Stimulated activated CD4-positive, alpha-beta T cell treated with anti-CD3 and anti-CD28 coated beads, Interleukin-15, amount 100 ng/mL, for 48 hours (primary cell): ENCODE data around the gene IKBKG.
"Not testable (repeated sequence)": the region's sequence is repeated elsewhere in the genome, so short reads cannot be mapped to it uniquely, and the experiment has no call there.

Source experiments
- DNase-seq, 2 donors: peaks; one replicate each; pipeline ENCODE4 v3.0.0-alpha.2; 2020; ENCODE audit warnings: low read depth in 2 of 2

The IKBKG gene

GRCh38 chrX:154547245-154548027 is at the start of gene IKBKG:
Gene IKBKG, plus strand, starts transcription at chrX:154547620. Its CDS starts 4,383 bp downstream, at chrX:154552003.
- DNase-seq, result peak; percentile 78 to 82

- DNase-seq, result not testable (repeated sequence)
Observed at GRCh38 chrX:154501423-154501822, 46.0 kb upstream of the IKBKG start.

- DNase-seq, result no peak
Observed at GRCh38 chrX:154502098-154502497, 45.3 kb upstream of the IKBKG start.

- no peak for DNase-seq
Observed at GRCh38 chrX:154502989-154503388, 44.4 kb upstream of the IKBKG start.

- no peak for DNase-seq
Observed at GRCh38 chrX:154505734-154506133, 41.7 kb upstream of the IKBKG start.

- DNase-seq, result no peak
Observed at GRCh38 chrX:154506483-154507332, 40.7 kb upstream of the IKBKG start.

- no peak for DNase-seq
Observed at GRCh38 chrX:154507673-154508383, 39.6 kb upstream of the IKBKG start.

- DNase-seq, result no peak
Observed at GRCh38 chrX:154508384-154508745, 39.1 kb upstream of the IKBKG start.

- DNase-seq, result no peak
Observed at GRCh38 chrX:154509455-154509854, 38.0 kb upstream of the IKBKG start.

- DNase-seq, result no peak
Observed at GRCh38 chrX:154511761-154512160, 35.7 kb upstream of the IKBKG start.

GRCh38 chrX:154512879-154513553 is 34.4 kb upstream of the IKBKG start:
- DNase-seq, result no peak

GRCh38 chrX:154513716-154514115 is 33.7 kb upstream of the IKBKG start:
- DNase-seq, result no peak

GRCh38 chrX:154515090-154515965 is 32.1 kb upstream of the IKBKG start:
- no peak for DNase-seq

- DNase-seq, result peak; percentile 89 to 92
Observed at GRCh38 chrX:154515966-154516655, 31.3 kb upstream of the IKBKG start, which contains the start of gene FAM3A. Gene FAM3A, minus strand, starts transcription at chrX:154516232. Its CDS starts 460 bp downstream, at chrX:154515772.

GRCh38 chrX:154516656-154517100 is 30.7 kb upstream of the IKBKG start:
- DNase-seq, result no peak

- no peak for DNase-seq
Observed at GRCh38 chrX:154517101-154517781, 30.2 kb upstream of the IKBKG start.

GRCh38 chrX:154519389-154519788 is 28.0 kb upstream of the IKBKG start:
- DNase-seq, result no peak

GRCh38 chrX:154525606-154526490 is 21.6 kb upstream of the IKBKG start:
- DNase-seq, result no peak
